Lower leg skin (tissue), 4 donors: ENCODE results near the gene CLEC3B. TPM values are rescaled to one million over a fixed set of nuclear protein-coding genes. Genes with fewer than 3 reads are reported as not detected.

Experiments
- DNase-seq, 2 donors: peaks; one replicate each; pipeline ENCODE4 v3.0.0-alpha.2; 2019; ENCODE audit warnings: low spot score in 2 of 2
- H3K4me3 ChIP-seq: fragments of 200-600 bp; sonication (generic); 2 replicates; pipeline ENCODE4 v1.5.1; 2017; ENCODE audit warnings: mild to moderate bottlenecking, low read depth; ENCODE audit not compliant: poor library complexity, severe bottlenecking
- POLR2A ChIP-seq, 2 donors: fragments of 450-650 bp; IDR thresholded peaks; one replicate each; pipeline ENCODE4 v1.6.1; 2016 to 2017; ENCODE audit warnings: antibody characterized with exemption in 2 of 2, mild to moderate bottlenecking in 1 of 2, moderate library complexity in 1 of 2
- WGBS, 2 donors: methylation state at CpG; one replicate each; pipeline ENCODE4 v1.1.5; 2018; 5-methylcytosine and 5-hydroxymethylcytosine counted together
- intact Hi-C: fragments of 100-400 bp; cut with DNase I; formaldehyde crosslinking; loops from one replicate; pipeline ENCODE4 v1.15.0; 2023; ENCODE audit warnings: low total_unique reads
- total RNA-seq, 4 donors: library from RNA; depleted of rRNA; stranded (reverse); fragments of >200 nt; gene quantifications; one replicate each; pipeline ENCODE4 v1.1.0, GENCODE V29; 2016
- TF ChIP-seq, protein P1 (sequence below), 3 donors: fragments of 450-650 bp; IDR thresholded peaks; one replicate each; pipeline ENCODE4 v1.5.1; 2016; ENCODE audit warnings: antibody characterized with exemption in 3 of 3, mild to moderate bottlenecking in 3 of 3, moderate library complexity in 2 of 3

The CLEC3B gene
- total RNA-seq, 4 donors from 2014 or later, result 15.0 to 113 (median 29.8) TPM

DNA sequence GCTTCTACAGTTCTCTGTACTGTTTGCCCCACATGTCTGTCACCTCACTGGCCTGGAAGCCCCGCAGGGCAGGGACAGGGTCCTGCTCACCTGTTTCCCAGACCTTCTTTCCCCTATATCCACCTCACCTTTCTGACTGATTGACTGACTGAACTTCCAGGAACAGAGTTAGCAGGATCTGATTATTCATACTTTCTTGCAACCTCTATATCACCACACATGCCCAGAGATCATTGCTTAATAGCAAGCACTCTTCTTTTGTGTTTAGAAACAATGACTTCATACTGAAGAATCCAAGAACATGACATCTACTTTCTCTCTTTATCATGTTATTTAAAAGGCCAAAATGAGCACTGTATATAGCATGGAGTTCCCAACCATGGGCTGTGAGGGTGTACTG, 18.0 kb upstream of the CLEC3B start:
- no peak overlapping the region for H3K4me3 ChIP-seq
- intact Hi-C loops, result no loop called here
- TF ChIP-seq, protein P1, sequence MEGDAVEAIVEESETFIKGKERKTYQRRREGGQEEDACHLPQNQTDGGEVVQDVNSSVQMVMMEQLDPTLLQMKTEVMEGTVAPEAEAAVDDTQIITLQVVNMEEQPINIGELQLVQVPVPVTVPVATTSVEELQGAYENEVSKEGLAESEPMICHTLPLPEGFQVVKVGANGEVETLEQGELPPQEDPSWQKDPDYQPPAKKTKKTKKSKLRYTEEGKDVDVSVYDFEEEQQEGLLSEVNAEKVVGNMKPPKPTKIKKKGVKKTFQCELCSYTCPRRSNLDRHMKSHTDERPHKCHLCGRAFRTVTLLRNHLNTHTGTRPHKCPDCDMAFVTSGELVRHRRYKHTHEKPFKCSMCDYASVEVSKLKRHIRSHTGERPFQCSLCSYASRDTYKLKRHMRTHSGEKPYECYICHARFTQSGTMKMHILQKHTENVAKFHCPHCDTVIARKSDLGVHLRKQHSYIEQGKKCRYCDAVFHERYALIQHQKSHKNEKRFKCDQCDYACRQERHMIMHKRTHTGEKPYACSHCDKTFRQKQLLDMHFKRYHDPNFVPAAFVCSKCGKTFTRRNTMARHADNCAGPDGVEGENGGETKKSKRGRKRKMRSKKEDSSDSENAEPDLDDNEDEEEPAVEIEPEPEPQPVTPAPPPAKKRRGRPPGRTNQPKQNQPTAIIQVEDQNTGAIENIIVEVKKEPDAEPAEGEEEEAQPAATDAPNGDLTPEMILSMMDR (IDR thresholded peaks at IDR 0.05), result no peak
- no peak for TF ChIP-seq POLR2A (IDR thresholded peaks at IDR 0.05)
- WGBS, 2 donors, result 100% methylated on average over 1 of the region's 1 CpG
- no peak for DNase-seq

GRCh38 chr3:45009868-45010267, 16.2 kb upstream of the CLEC3B start:
- intact Hi-C loops, result no loop called here
- H3K4me3 ChIP-seq, result no peak overlapping the region
- DNase-seq, result no peak
- no peak for TF ChIP-seq POLR2A (IDR thresholded peaks at IDR 0.05)
- TF ChIP-seq, protein P1 (IDR thresholded peaks at IDR 0.05), result no peak
- 79 to 83% methylated on average over 1 of the region's 1 CpG for WGBS, 2 donors

DNA sequence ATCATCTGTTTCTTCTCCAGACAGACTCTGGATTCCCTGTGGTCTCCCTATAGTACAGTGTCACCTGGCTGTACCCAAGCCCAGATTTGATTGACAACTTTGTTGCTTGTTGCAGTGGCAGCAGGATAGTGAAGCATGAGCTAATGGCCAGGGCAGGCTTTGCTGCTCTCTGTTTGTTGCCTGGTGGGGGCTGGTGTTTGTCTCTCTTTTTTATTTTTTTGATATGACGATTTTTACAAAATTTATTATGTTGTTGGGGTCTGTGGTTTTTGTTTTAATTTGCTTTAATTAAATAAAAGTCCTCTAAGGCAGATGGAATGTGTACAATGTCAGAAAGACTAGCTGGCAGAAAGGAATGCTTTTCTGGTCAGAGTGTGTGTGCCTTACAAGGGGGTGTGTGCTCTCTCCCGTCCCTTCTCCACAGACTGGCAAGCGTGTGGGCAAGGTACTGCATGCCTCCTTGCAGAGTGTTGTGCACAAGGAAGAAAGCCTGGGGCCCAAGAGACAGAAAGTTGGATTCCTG, 15.2 kb upstream of the CLEC3B start:
- TF ChIP-seq, protein P1 (IDR thresholded peaks at IDR 0.05), result no peak
- TF ChIP-seq POLR2A (IDR thresholded peaks at IDR 0.05), result no peak
- DNase-seq, result no peak
- no peak overlapping the region for H3K4me3 ChIP-seq
- intact Hi-C loops, result no loop called here
- 20 to 23% methylated on average over 3 of the region's 3 CpGs for WGBS, 2 donors

DNA sequence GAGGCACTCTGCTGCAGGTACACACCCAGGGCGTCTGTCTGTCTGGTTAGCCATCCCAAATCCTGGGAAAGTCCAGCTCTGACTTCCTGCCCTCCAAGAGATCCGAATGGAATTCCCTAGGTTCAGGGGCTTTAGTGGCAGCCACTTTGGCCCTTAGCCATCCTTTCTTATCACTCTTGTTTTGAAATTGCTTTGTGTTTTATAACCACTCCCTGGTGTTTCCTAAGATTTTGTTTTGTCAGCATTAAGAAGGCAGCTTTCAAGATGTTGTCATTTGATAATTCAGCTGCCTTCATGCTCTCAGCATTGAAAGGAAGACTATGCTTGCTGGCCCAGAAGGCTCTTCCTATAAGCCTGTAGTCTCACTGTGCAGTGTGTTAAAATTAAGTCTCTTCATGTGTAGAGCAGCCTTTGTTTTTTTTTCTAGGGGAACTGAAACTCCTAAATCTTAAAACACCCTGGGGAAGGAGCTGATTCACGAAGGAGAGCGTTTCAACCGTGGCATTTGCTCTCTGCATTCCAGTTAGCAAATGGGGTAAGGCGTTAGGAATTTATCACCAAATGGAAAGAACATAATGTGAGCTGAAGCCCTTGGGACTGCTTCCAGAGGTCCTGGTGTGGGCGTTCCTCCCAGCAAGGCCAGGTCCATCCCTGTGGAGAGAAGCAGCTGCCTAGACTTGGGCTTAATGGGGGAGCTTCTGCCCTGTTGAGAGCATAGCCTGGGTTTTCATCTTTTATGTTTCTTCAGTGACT, 14.2 kb upstream of the CLEC3B start:
- H3K4me3 ChIP-seq, result no peak overlapping the region
- intact Hi-C loops, result no loop called here

DNA sequence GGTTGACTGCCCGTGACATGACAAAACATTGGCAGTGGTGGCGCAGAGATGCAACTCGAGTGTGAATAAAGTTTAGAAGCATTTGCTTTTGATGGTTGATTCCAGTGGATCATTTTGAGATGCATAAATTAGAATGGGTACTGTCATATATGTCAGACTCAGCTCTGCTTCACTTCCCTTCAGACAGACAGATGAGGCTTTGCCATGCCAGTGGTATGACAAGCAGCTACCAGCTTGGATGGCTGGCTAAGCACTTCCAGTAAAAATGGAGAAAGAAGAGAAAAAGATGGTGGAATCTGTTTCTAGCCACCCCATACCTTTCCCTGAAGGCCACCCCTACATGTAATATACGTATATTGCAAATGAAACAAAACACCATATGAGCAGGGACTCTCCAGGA, 13.5 kb upstream of the CLEC3B start:
- TF ChIP-seq, protein P1 (IDR thresholded peaks at IDR 0.05), result no peak
- TF ChIP-seq POLR2A (IDR thresholded peaks at IDR 0.05), result no peak
- no peak overlapping the region for H3K4me3 ChIP-seq
- WGBS, 2 donors, result 73 to 82% methylated on average over 4 of the region's 4 CpGs
- no peak for DNase-seq
- intact Hi-C loops, result no loop called here

More for the DNA sequence above, 14.2 kb upstream of the CLEC3B start:
- TF ChIP-seq POLR2A (IDR thresholded peaks at IDR 0.05), result no peak
- TF ChIP-seq, protein P1 (IDR thresholded peaks at IDR 0.05), result no peak
- 12% methylated on average over 7 of the region's 7 CpGs for WGBS, 2 donors
- DNase-seq, result peak in 1 of 2 donors; percentile 67
